Measurements from ENCODE around the gene ADGRF5. TPM values are rescaled to one million over a fixed set of nuclear protein-coding genes. Genes with fewer than 3 reads are reported as not detected.
"Not testable (repeated sequence)": the region's sequence is repeated elsewhere in the genome, so short reads cannot be mapped to it uniquely, and the experiment has no call there.

ADGRF5 gene
- total and polyA plus RNA-seq, 7 donors: 1.2 to 15.0 (median 7.3) TPM

- Histone ChIP-seq H3K4me1 (no peaks in the 10 kb centered on the region), H3K36me3 (no peaks in the 10 kb centered on the region), H3K27me3 (peaks cover 0 to 5% (median 0%) of the 10 kb centered on the region in 3 donors), H3K27ac (no peak overlapping the region), H3K9me3 (no peaks in the 10 kb centered on the region), H3K4me3 (no peak overlapping the region)
- intact Hi-C loops (cut with DNase I): no loop called here
- DNase-seq: no peak
- WGBS, 2 donors: 64 to 67% methylated on average over 2 of the region's 2 CpGs
- TF ChIP-seq CTCF (IDR thresholded peaks at IDR 0.05): no peak
- no peak for TF ChIP-seq POLR2A (IDR thresholded peaks at IDR 0.05)
- no peak for TF ChIP-seq EP300 (IDR thresholded peaks at IDR 0.05)
- TF ChIP-seq POLR2AphosphoS5 (IDR thresholded peaks at IDR 0.05): no peak
Measured at GRCh38 chr6:46862381-46862780, 59.4 kb downstream of the ADGRF5 start.

GRCh38 chr6:46855966-46856365 lies 65.8 kb downstream of the ADGRF5 start:
- intact Hi-C loops (cut with DNase I); H3K4me3 ChIP-seq; DNase-seq; H3K27me3 ChIP-seq; H3K27ac ChIP-seq; H3K4me1 ChIP-seq; H3K9me3 ChIP-seq; H3K36me3 ChIP-seq: not testable (repeated sequence)
- peak in 2 of 4 experiments; percentile 21 to 64 for TF ChIP-seq CTCF (IDR thresholded peaks at IDR 0.05)
- WGBS, 2 donors: 14 to 39% methylated on average over 1 of the region's 1 CpG

GRCh38 chr6:46851576-46851975 lies 70.2 kb downstream of the ADGRF5 start:
- 51 to 87% methylated on average over 4 of the region's 4 CpGs for WGBS, 2 donors
- H3K4me3 ChIP-seq; H3K4me1 ChIP-seq; H3K9me3 ChIP-seq; H3K27ac ChIP-seq; intact Hi-C loops (cut with DNase I); H3K36me3 ChIP-seq; DNase-seq; H3K27me3 ChIP-seq: not testable (repeated sequence)

- intact Hi-C loops (cut with DNase I): no loop called here
- no peaks in the 10 kb centered on the region for H3K36me3 ChIP-seq
- H3K27me3 ChIP-seq: no peaks in the 10 kb centered on the region
- H3K9me3 ChIP-seq: no peaks in the 10 kb centered on the region
- no peak overlapping the region for H3K27ac ChIP-seq
- no peak overlapping the region for H3K4me3 ChIP-seq
- H3K4me1 ChIP-seq: peaks cover 0 to 7% (median 2%) of the 10 kb centered on the region in 4 donors
- DNase-seq: no peak
- no peak for TF ChIP-seq EP300 (IDR thresholded peaks at IDR 0.05)
- TF ChIP-seq POLR2A (IDR thresholded peaks at IDR 0.05): no peak
- no peak for TF ChIP-seq CTCF (IDR thresholded peaks at IDR 0.05)
- TF ChIP-seq POLR2AphosphoS5 (IDR thresholded peaks at IDR 0.05): no peak
- 79 to 91% methylated on average over 2 of the region's 2 CpGs for WGBS, 2 donors
Measured at GRCh38 chr6:46850792-46851191, 70.9 kb downstream of the ADGRF5 start.

GRCh38 chr6:46849361-46849690 lies 72.4 kb downstream of the ADGRF5 start:
- H3K36me3 ChIP-seq: no peaks in the 10 kb centered on the region
- DNase-seq: no peak
- WGBS, 2 donors: 79 to 83% methylated on average over 5 of the region's 5 CpGs
- TF ChIP-seq POLR2A (IDR thresholded peaks at IDR 0.05): no peak
- TF ChIP-seq EP300 (IDR thresholded peaks at IDR 0.05): no peak
- no peak for TF ChIP-seq CTCF (IDR thresholded peaks at IDR 0.05)
- TF ChIP-seq POLR2AphosphoS5 (IDR thresholded peaks at IDR 0.05): no peak
- intact Hi-C loops (cut with DNase I): loop anchor here (2.0 kb wide), 2 partner anchors 141 to 197 kb away; no protein-coding TSS in a partner anchor
- no peaks in the 10 kb centered on the region for H3K27me3 ChIP-seq
- no peak overlapping the region for H3K4me3 ChIP-seq
- no peak overlapping the region for H3K27ac ChIP-seq
- H3K9me3 ChIP-seq: no peaks in the 10 kb centered on the region
- peaks cover 0 to 7% (median 2%) of the 10 kb centered on the region in 4 donors for H3K4me1 ChIP-seq

Data from sigmoid colon (tissue), 7 donors.